ENCODE measurements around the gene C14orf119.

The C14orf119 gene

GRCh38 chr14:23128969-23129758 lies 33.9 kb downstream of the C14orf119 start:
- DNase-seq = no peak

- no peak for DNase-seq
Measured at GRCh38 chr14:23129759-23130316, 34.5 kb downstream of the C14orf119 start.

GRCh38 chr14:23130871-23131270 lies 35.6 kb downstream of the C14orf119 start:
- DNase-seq = no peak

GRCh38 chr14:23131482-23131881 lies 36.2 kb downstream of the C14orf119 start:
- no peak for DNase-seq

GRCh38 chr14:23132970-23133369 lies 37.7 kb downstream of the C14orf119 start:
- no peak for DNase-seq

GRCh38 chr14:23136566-23137133 lies 41.3 kb downstream of the C14orf119 start:
- no peak for DNase-seq

GRCh38 chr14:23137192-23137812 lies 42.0 kb downstream of the C14orf119 start:
- DNase-seq = no peak

- no peak for DNase-seq
Measured at GRCh38 chr14:23137813-23138535, 42.7 kb downstream of the C14orf119 start.

GRCh38 chr14:23139874-23140273 lies 44.6 kb downstream of the C14orf119 start:
- no peak for DNase-seq

- no peak for DNase-seq
Measured at GRCh38 chr14:23140371-23140770, 45.1 kb downstream of the C14orf119 start.

- DNase-seq = no peak
Measured at GRCh38 chr14:23141706-23142444, 46.6 kb downstream of the C14orf119 start.

- no peak for DNase-seq
Measured at GRCh38 chr14:23142826-23143225, 47.5 kb downstream of the C14orf119 start.

GRCh38 chr14:23143911-23144310 lies 48.6 kb downstream of the C14orf119 start:
- no peak for DNase-seq

GRCh38 chr14:23145794-23146350 lies 50.6 kb downstream of the C14orf119 start:
- DNase-seq = no peak

GRCh38 chr14:23146351-23146910 lies 51.1 kb downstream of the C14orf119 start:
- no peak for DNase-seq

GRCh38 chr14:23146980-23147379 lies 51.7 kb downstream of the C14orf119 start:
- no peak for DNase-seq

- no peak for DNase-seq
Measured at GRCh38 chr14:23147676-23148075, 52.4 kb downstream of the C14orf119 start.

- no peak for DNase-seq
Measured at GRCh38 chr14:23148591-23149249, 53.4 kb downstream of the C14orf119 start.

GRCh38 chr14:23149745-23150144 lies 54.4 kb downstream of the C14orf119 start:
- no peak for DNase-seq

All from stimulated activated CD4-positive, alpha-beta T cell treated with anti-CD3 and anti-CD28 coated beads, Interleukin-4, amount 100 ng/mL, for 4 hours (primary cell).